ENCODE data around the gene ELOVL5. TPM values are rescaled to one million over a fixed set of nuclear protein-coding genes. Genes with fewer than 3 reads are reported as not detected.

Gene ELOVL5
- total RNA-seq, 1 donor from 2014 or later = 52.8 TPM

DNA sequence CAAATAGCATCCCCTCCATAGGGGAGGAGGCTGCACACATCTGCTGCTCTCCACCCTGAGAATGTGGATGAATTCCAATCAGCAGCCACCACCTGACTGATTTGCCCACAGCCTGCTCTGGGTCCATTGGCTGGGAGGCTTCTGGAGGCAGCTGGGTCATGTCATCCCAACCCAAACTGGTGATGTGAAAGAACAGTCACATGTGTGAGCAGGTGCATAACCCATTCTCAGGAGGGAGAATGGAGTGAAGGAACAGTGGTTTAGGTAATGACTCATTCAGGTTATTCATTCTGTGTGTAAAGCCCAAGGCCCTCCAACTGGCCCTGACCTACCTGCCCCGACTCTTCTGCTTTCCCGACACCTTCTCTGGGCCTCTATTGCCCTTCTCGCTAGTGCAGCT is 109.2 kb downstream of the ELOVL5 start:
- FAIRE-seq = no peak

DNA sequence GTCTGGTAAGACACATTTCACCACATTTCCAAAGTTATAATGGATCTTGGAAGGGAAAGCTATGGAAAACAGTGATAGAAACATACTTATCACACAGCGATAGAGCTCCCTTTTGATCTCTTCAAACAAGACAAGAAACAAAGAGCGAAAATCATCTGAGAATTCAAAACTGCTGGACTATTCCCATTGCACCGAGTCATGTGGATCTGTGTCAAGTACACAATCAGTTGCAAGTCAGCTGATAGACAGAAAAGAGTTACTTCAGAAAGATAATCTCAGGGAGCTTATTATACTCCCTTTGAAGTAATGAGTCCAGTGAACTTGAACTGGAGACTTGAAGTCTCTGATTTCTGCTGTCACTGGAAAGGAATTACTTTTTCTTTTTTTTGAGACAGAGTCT is 110.4 kb downstream of the ELOVL5 start:
- no peak for FAIRE-seq
- no peak overlapping the region for H3K4me3 ChIP-seq (ENCODE audit: insufficient read depth, low read depth, low read length)
- H3K79me2 ChIP-seq (ENCODE audit: insufficient read depth, low read length) = no peaks in the 10 kb centered on the region
- H3K9ac ChIP-seq (ENCODE audit: low read length) = no peak overlapping the region
- Mint-ChIP-seq H3K4me1 (ENCODE audit: low read depth, unreplicated experiment) (no peaks in the 10 kb centered on the region), H3K27me3 (ENCODE audit: low read depth, unreplicated experiment) (peaks cover 8% of the 10 kb centered on the region), H3K27ac (ENCODE audit: unreplicated experiment) (no peak overlapping the region), H3K9me3 (ENCODE audit: unreplicated experiment) (peaks cover 8% of the 10 kb centered on the region), H3K36me3 (ENCODE audit: low read depth, unreplicated experiment) (no peaks in the 10 kb centered on the region), H3K4me3 (ENCODE audit: unreplicated experiment) (no peak overlapping the region)
- no peaks in the 10 kb centered on the region for H3K36me3 ChIP-seq (ENCODE audit: insufficient read depth, low read length)
- H3K27me3 ChIP-seq (ENCODE audit: insufficient read depth, low read length) = no peaks in the 10 kb centered on the region
- TF ChIP-seq EZH2 (IDR thresholded peaks at IDR 0.05; ENCODE audit: insufficient read depth, low read length) = no peak
- TF ChIP-seq, protein P1, sequence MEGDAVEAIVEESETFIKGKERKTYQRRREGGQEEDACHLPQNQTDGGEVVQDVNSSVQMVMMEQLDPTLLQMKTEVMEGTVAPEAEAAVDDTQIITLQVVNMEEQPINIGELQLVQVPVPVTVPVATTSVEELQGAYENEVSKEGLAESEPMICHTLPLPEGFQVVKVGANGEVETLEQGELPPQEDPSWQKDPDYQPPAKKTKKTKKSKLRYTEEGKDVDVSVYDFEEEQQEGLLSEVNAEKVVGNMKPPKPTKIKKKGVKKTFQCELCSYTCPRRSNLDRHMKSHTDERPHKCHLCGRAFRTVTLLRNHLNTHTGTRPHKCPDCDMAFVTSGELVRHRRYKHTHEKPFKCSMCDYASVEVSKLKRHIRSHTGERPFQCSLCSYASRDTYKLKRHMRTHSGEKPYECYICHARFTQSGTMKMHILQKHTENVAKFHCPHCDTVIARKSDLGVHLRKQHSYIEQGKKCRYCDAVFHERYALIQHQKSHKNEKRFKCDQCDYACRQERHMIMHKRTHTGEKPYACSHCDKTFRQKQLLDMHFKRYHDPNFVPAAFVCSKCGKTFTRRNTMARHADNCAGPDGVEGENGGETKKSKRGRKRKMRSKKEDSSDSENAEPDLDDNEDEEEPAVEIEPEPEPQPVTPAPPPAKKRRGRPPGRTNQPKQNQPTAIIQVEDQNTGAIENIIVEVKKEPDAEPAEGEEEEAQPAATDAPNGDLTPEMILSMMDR (IDR thresholded peaks at IDR 0.05; ENCODE audit: insufficient read depth, low read depth, low read length) = no peak
- no peak for DNase-seq (ENCODE audit: low read depth)
- no peaks in the 10 kb centered on the region for H3K9me3 ChIP-seq (ENCODE audit: insufficient read depth, low read depth, low read length)
- H3K4me2 ChIP-seq (ENCODE audit: low read length) = no peak overlapping the region
- no peak overlapping the region for H2AFZ ChIP-seq (ENCODE audit: low read depth, low read length)
- H3K4me1 ChIP-seq (ENCODE audit: insufficient read depth, low read length) = peaks cover 2% of the 10 kb centered on the region
- no peak overlapping the region for H3K27ac ChIP-seq (ENCODE audit: low read depth, low read length)
- no peaks in the 10 kb centered on the region for H4K20me1 ChIP-seq (ENCODE audit: insufficient read depth, low read length)

More for the DNA sequence above, 109.2 kb downstream of the ELOVL5 start:
- DNase-seq (ENCODE audit: low read depth) = no peak
- Histone ChIP-seq H2AFZ (ENCODE audit: low read depth, low read length) (no peak overlapping the region), H3K4me1 (ENCODE audit: insufficient read depth, low read length) (no peaks in the 10 kb centered on the region), H3K9ac (ENCODE audit: low read length) (no peak overlapping the region), H3K27ac (ENCODE audit: low read depth, low read length) (no peak overlapping the region), H3K9me3 (ENCODE audit: insufficient read depth, low read depth, low read length) (no peaks in the 10 kb centered on the region), H3K4me2 (ENCODE audit: low read length) (no peak overlapping the region), H3K36me3 (ENCODE audit: insufficient read depth, low read length) (no peaks in the 10 kb centered on the region), H3K4me3 (ENCODE audit: insufficient read depth, low read depth, low read length) (no peak overlapping the region), H3K79me2 (ENCODE audit: insufficient read depth, low read length) (no peaks in the 10 kb centered on the region), H4K20me1 (ENCODE audit: insufficient read depth, low read length) (no peaks in the 10 kb centered on the region), H3K27me3 (ENCODE audit: insufficient read depth, low read length) (no peaks in the 10 kb centered on the region)
- TF ChIP-seq, protein P1 (IDR thresholded peaks at IDR 0.05; ENCODE audit: insufficient read depth, low read depth, low read length) = no peak
- no peak for TF ChIP-seq EZH2 (IDR thresholded peaks at IDR 0.05; ENCODE audit: insufficient read depth, low read length)
- Mint-ChIP-seq H3K9me3 (ENCODE audit: unreplicated experiment) (peaks cover 8% of the 10 kb centered on the region), H3K27ac (ENCODE audit: unreplicated experiment) (no peak overlapping the region), H3K4me1 (ENCODE audit: low read depth, unreplicated experiment) (no peaks in the 10 kb centered on the region), H3K27me3 (ENCODE audit: low read depth, unreplicated experiment) (peaks cover 8% of the 10 kb centered on the region), H3K4me3 (ENCODE audit: unreplicated experiment) (no peak overlapping the region), H3K36me3 (ENCODE audit: low read depth, unreplicated experiment) (no peaks in the 10 kb centered on the region)

DNA sequence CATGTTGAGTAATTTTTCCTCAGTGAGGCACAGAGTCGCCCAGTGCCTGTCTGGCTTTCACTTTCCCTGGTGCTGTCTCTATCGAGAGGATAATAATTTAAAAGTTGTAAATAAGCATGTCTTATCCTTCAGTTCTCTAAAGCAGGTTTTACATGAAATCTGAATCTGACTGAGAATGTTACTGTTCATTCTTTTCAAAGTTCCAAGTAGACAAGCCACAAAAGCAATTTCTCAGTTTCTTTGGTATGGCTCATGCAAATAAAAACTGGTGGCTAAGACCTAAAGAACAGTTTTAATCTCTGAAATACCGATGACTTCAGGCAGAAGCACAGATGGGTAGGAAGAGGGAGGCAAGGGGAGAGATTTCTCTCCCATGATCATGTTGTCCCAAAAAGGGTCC is 112.5 kb downstream of the ELOVL5 start:
- Mint-ChIP-seq H3K27me3 (ENCODE audit: low read depth, unreplicated experiment) (peaks cover 6% of the 10 kb centered on the region), H3K4me1 (ENCODE audit: low read depth, unreplicated experiment) (no peaks in the 10 kb centered on the region), H3K9me3 (ENCODE audit: unreplicated experiment) (peaks cover 8% of the 10 kb centered on the region), H3K4me3 (ENCODE audit: unreplicated experiment) (no peak overlapping the region), H3K27ac (ENCODE audit: unreplicated experiment) (no peak overlapping the region), H3K36me3 (ENCODE audit: low read depth, unreplicated experiment) (no peaks in the 10 kb centered on the region)
- Histone ChIP-seq H3K27ac (ENCODE audit: low read depth, low read length) (no peak overlapping the region), H3K79me2 (ENCODE audit: insufficient read depth, low read length) (no peaks in the 10 kb centered on the region), H3K36me3 (ENCODE audit: insufficient read depth, low read length) (no peaks in the 10 kb centered on the region), H3K9ac (ENCODE audit: low read length) (no peak overlapping the region), H2AFZ (ENCODE audit: low read depth, low read length) (no peak overlapping the region), H3K4me2 (ENCODE audit: low read length) (no peak overlapping the region), H3K9me3 (ENCODE audit: insufficient read depth, low read depth, low read length) (no peaks in the 10 kb centered on the region), H4K20me1 (ENCODE audit: insufficient read depth, low read length) (no peaks in the 10 kb centered on the region), H3K4me3 (ENCODE audit: insufficient read depth, low read depth, low read length) (no peak overlapping the region), H3K27me3 (ENCODE audit: insufficient read depth, low read length) (no peaks in the 10 kb centered on the region), H3K4me1 (ENCODE audit: insufficient read depth, low read length) (peaks cover 5% of the 10 kb centered on the region)
- DNase-seq (ENCODE audit: low read depth) (no peak), FAIRE-seq (no peak)
- TF ChIP-seq EZH2 (IDR thresholded peaks at IDR 0.05; ENCODE audit: insufficient read depth, low read length) = no peak
- TF ChIP-seq, protein P1 (IDR thresholded peaks at IDR 0.05; ENCODE audit: insufficient read depth, low read depth, low read length) = no peak

All from astrocyte (in vitro differentiated cells and primary cell).